Fibroblast of lung (primary cell): ENCODE data around the gene HDAC10. TPM values are rescaled to one million over a fixed set of nuclear protein-coding genes. Genes with fewer than 3 reads are reported as not detected.

Experiments used
- DNase-seq, 2 donors: peaks; one replicate each; pipeline versions ENCODE4 v3.0.0 to v3.0.0-alpha.2; 2010; ENCODE audit warnings: low read depth in 2 of 2
- H2AFZ ChIP-seq: 2 replicates; pipeline ENCODE4 v1.5.1; 2012; ENCODE audit warnings: low read length, control low read depth, inconsistent platforms
- H3K27ac ChIP-seq: 2 replicates; pipeline ENCODE4 v1.5.1; 2011; ENCODE audit warnings: low read length, control low read depth; ENCODE audit not compliant: insufficient read depth
- H3K27me3 ChIP-seq: 2 replicates; pipeline ENCODE4 v1.5.1; 2011; ENCODE audit warnings: mild to moderate bottlenecking, low read length; ENCODE audit not compliant: control insufficient read depth, insufficient read depth
- H3K36me3 ChIP-seq: 2 replicates; pipeline ENCODE4 v1.5.1; 2011; ENCODE audit warnings: low read length; ENCODE audit not compliant: control insufficient read depth, insufficient read depth
- H3K4me1 ChIP-seq: 2 replicates; pipeline ENCODE4 v1.5.1; 2011; ENCODE audit warnings: low read length; ENCODE audit not compliant: control insufficient read depth, insufficient read depth; ENCODE audit errors: extremely low read depth
- H3K4me2 ChIP-seq: 2 replicates; pipeline ENCODE4 v1.5.1; 2011; ENCODE audit warnings: low read length, control low read depth; ENCODE audit not compliant: insufficient read depth; ENCODE audit errors: extremely low read depth
- H3K4me3 ChIP-seq, 4 experiments: fragments of 200-600 bp in 1 of 4; sonication (generic) in 1 of 4; replicated peaks in 1 of 4; 2 replicates each; pipeline ENCODE4 v1.5.1; 2011 to 2016; ENCODE audit warnings: low read length in 4 of 4, low read depth in 3 of 4, mild to moderate bottlenecking in 3 of 4, control low read depth in 2 of 4, inconsistent platforms in 1 of 4, mixed read lengths in 1 of 4; ENCODE audit not compliant: insufficient read depth in 1 of 4; ENCODE audit errors: control extremely low read depth in 1 of 4
- H3K79me2 ChIP-seq: 2 replicates; pipeline ENCODE4 v1.5.1; 2012; ENCODE audit warnings: mild to moderate bottlenecking, low read length, inconsistent platforms; ENCODE audit not compliant: control insufficient read depth, insufficient read depth
- H3K9ac ChIP-seq: 2 replicates; pipeline ENCODE4 v1.5.1; 2011; ENCODE audit warnings: mild to moderate bottlenecking, low read length, control low read depth; ENCODE audit not compliant: insufficient read depth
- H3K9me3 ChIP-seq: 2 replicates; pipeline ENCODE4 v1.5.1; 2012; ENCODE audit warnings: low read depth, low read length; ENCODE audit not compliant: control insufficient read depth, insufficient read depth
- H4K20me1 ChIP-seq: 2 replicates; pipeline ENCODE4 v1.5.1; 2011; ENCODE audit warnings: low read length; ENCODE audit not compliant: control insufficient read depth, insufficient read depth; ENCODE audit errors: extremely low read depth
- CTCF ChIP-seq, 2 donors: IDR thresholded peaks in 1 of 2; conservative IDR thresholded peaks in 1 of 2; 1 replicate in 1 of 2; 2 replicates in 1 of 2; pipeline ENCODE4 v1.5.1; 2011 to 2012; ENCODE audit warnings: low read length in 2 of 2, control low read depth in 1 of 2, inconsistent platforms in 1 of 2, low read depth in 1 of 2, mild to moderate bottlenecking in 1 of 2
- EZH2 ChIP-seq: IDR thresholded peaks from 2 replicates; pipeline ENCODE4 v1.5.1; 2012; ENCODE audit warnings: low read length, control low read depth, mild to moderate bottlenecking; ENCODE audit errors: missing control alignments
- polyA plus RNA-seq, 2 donors: library from polyadenylated mRNA; depleted of rRNA in 1 of 2; stranded (reverse) in 1 of 2; unstranded in 1 of 2; fragments of >200 nt; gene quantifications; 2 replicates each; pipeline ENCODE4 v1.2.1, GENCODE V29; 2011 to 2012; ENCODE audit warnings: missing spikeins in 1 of 2
- total RNA-seq: library from RNA; depleted of rRNA; stranded (reverse); fragments of >200 nt; gene quantifications from 2 replicates; pipeline ENCODE4 v1.2.1, GENCODE V29; 2014

The HDAC10 gene
- total and polyA plus RNA-seq, 2 donors (not counting 1 experiment from before 2014, with no cell fraction given) = 5.1 to 27.6 TPM

GRCh38 chr22:50238755-50239154 lies 12.3 kb downstream of the HDAC10 start:
- TF ChIP-seq CTCF (conservative IDR thresholded peaks at IDR 0.05 in 1 of 2, IDR thresholded peaks at IDR 0.05 in 1 of 2; ENCODE audit: low read depth in 1 of 2, low read length in 2 of 2) = no peak
- no peak for TF ChIP-seq EZH2
- peaks cover 7% of the 10 kb centered on the region for H3K4me1 ChIP-seq
- H3K79me2 ChIP-seq = peaks cover 51% of the 10 kb centered on the region
- no peak overlapping the region for H3K4me2 ChIP-seq
- no peak overlapping the region for H3K4me3 ChIP-seq
- DNase-seq = no peak
- H3K9me3 ChIP-seq = no peaks in the 10 kb centered on the region
- peaks cover 10% of the 10 kb centered on the region for H3K36me3 ChIP-seq
- H3K27ac ChIP-seq = no peak overlapping the region
- no peak overlapping the region for H2AFZ ChIP-seq
- H4K20me1 ChIP-seq = no peaks in the 10 kb centered on the region
- no peak overlapping the region for H3K9ac ChIP-seq
- no peaks in the 10 kb centered on the region for H3K27me3 ChIP-seq

DNA sequence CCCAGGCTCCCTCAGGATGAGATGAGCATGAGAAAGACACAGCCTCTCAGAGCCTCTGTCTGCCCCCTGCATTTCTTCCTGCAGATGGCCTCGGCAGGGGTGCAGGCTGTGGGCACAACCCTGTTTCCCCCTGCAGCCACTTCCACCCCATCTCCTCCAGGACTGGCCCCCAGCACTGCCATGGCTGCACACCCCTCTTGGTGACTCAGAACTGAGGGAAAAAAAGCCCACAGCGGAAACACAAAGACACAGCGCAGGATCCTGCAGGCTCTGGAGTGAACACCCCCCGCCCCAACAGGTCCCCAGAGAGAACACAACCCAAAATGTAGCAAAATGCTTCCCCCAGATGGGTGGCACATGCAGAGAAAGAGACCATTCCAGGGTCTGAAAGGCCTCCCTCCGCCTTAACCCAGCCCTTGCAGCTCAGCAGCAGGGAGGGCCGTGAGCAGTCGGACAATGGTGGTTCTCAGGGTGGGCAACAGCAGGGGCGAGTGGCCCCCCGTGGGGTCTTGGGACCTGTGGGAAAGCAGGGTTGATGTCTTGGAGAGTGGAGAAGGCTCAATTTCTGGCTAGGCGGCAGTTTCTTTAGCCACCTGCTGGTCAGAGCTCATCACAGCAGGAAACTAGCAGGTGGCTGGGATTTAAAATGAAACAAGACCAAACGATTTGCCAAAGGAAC lies 14.2 kb downstream of the HDAC10 start:
- H3K9me3 ChIP-seq = no peaks in the 10 kb centered on the region
- H3K4me1 ChIP-seq = peaks cover 3% of the 10 kb centered on the region
- no peak for DNase-seq
- peaks cover 13% of the 10 kb centered on the region for H3K36me3 ChIP-seq
- H3K79me2 ChIP-seq = peaks cover 37% of the 10 kb centered on the region
- H3K4me2 ChIP-seq = no peak overlapping the region
- H2AFZ ChIP-seq = no peak overlapping the region
- no peaks in the 10 kb centered on the region for H3K27me3 ChIP-seq
- no peak overlapping the region for H3K9ac ChIP-seq
- no peaks in the 10 kb centered on the region for H4K20me1 ChIP-seq
- H3K4me3 ChIP-seq = no peak overlapping the region
- peak; percentile 22 to 38 for TF ChIP-seq CTCF (conservative IDR thresholded peaks at IDR 0.05 in 1 of 2, IDR thresholded peaks at IDR 0.05 in 1 of 2; ENCODE audit: low read depth in 1 of 2, low read length in 2 of 2)
- no peak for TF ChIP-seq EZH2
- no peak overlapping the region for H3K27ac ChIP-seq

DNA sequence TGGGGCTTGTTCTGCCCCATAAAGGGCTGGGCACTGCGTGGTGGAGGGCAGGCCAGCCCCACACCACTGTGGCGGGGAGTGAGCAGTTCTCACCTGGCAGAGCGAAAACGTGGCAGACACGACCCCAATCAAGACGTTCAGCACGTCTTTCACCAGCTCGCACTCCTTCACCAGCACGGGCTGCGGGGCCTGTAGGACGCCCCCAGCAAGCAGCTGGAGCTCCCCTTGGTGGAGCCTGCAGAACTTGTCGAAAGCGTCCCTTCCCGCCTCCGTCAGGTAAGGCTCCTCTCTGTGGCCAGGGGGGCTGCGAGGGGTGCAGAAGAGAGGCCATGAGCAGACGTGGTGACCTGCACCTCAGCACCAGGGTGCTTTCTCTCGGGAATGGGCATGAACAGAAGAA lies 17.8 kb downstream of the HDAC10 start:
- H3K9ac ChIP-seq = no peak overlapping the region
- peaks cover 5% of the 10 kb centered on the region for H3K36me3 ChIP-seq
- no peaks in the 10 kb centered on the region for H3K4me1 ChIP-seq
- H3K9me3 ChIP-seq = no peaks in the 10 kb centered on the region
- no peak overlapping the region for H2AFZ ChIP-seq
- peaks cover 18% of the 10 kb centered on the region for H3K79me2 ChIP-seq
- no peak for TF ChIP-seq CTCF (conservative IDR thresholded peaks at IDR 0.05 in 1 of 2, IDR thresholded peaks at IDR 0.05 in 1 of 2; ENCODE audit: low read depth in 1 of 2, low read length in 2 of 2)
- no peak for TF ChIP-seq EZH2
- no peak overlapping the region for H3K27ac ChIP-seq
- no peak for DNase-seq
- H3K27me3 ChIP-seq = no peaks in the 10 kb centered on the region
- H3K4me2 ChIP-seq = no peak overlapping the region
- H3K4me3 ChIP-seq = no peak overlapping the region
- no peaks in the 10 kb centered on the region for H4K20me1 ChIP-seq
